HG03108 (cell line): ENCODE data around the gene LRRC4C.
"Not testable (repeated sequence)": the region's sequence is repeated elsewhere in the genome, so short reads cannot be mapped to it uniquely, and the experiment has no call there.

ENCODE experiments used
- ATAC-seq: cut with Tn5 transposase; IDR thresholded peaks from one replicate; pipeline ENCODE4 v1.9.1; 2021; ENCODE audit warnings: moderate library complexity; ENCODE audit not compliant: unreplicated experiment

The LRRC4C gene

DNA sequence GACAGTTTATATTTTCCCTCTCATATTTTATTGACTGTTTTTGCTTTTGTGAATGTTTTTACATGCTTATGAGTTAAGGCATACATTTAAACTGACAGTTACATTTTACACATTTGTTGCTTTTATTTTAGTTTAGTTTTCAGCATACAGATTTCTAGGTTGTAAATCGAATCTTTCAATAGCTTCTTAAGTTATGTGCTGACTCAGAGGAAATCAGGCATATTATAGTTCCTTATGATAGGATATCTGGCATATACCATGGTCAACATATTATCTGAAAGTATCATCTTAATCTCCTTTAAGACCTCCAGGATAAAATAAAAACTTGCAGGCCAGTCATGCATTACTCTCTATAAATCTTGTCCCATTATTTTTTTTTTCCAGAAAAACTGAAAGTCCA is 916.6 kb downstream of the LRRC4C start:
- no peak for ATAC-seq

DNA sequence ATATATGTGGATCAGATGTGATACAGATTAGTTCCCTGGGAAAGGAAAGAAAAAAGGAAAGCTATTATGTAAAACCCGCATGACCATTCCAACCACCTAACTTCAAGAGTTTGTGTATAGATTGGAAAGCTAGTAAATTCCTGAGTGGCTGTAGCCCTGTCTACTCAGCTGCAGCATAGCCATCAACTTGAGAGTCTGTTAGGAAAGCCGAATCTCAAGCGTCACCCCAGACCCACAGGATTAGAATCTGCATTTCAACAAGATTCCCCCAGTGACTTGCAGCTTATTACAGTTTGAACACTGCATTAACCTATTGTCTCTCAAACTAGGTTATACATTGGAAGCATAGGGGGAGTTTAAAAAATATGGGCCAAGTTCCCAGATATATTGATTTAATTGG is 921.7 kb downstream of the LRRC4C start:
- no peak for ATAC-seq

DNA sequence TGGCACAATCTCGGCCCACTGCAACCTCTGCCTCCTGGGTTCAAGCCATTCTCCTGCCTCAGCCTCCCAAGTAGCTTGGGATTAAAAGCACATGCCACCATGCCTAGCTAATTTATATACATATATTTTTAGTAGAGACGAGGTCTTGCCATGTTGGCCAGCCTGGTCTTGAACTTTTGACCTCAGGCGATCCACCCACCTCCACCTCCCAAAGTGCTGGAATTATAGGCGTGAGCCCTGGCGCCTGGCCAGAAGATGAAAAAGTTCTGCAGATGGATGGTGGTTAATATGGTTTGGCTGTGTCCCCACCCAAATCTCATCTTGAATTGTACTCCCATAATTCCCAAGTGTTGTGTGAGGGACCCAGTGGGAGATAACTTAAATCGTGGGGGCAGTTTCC is 937.4 kb downstream of the LRRC4C start:
- ATAC-seq = not testable (repeated sequence)

DNA sequence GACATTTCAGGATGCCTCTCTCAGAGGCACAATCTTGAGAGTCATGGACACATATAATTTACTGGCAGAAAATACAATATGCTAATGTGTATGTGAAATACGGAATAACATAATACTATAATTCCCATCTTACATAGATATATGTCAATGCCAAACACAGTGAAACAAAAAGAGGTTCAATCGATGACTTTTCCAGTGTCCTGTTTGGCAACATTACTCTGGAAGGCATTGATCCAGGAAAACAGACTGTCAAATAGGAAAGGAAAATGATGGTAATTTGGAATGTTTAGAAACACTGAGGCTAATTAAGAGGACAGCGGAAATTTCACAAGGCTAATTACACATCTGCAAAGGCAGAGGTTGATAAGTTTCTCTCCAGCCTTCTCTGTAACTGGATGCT is 942.3 kb downstream of the LRRC4C start:
- no peak for ATAC-seq

DNA sequence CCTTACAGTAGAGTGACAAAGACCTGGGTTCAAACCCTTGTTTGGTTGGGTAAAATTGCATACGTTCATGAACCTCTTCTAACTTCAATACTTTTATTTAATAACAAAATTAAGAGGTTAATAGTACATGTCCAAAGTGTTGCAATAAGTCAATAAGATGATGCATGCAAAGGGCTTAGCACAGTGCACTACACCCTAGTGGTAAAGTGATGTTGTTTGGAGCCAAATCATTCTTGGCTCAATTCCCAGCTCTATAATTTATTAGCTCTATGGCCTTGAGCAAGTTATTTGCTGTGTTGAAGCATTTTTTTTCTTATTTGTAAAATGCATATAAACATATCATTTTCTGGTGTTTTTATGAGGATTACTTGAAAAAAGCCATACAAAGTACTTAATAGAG is 945.3 kb downstream of the LRRC4C start:
- no peak for ATAC-seq

DNA sequence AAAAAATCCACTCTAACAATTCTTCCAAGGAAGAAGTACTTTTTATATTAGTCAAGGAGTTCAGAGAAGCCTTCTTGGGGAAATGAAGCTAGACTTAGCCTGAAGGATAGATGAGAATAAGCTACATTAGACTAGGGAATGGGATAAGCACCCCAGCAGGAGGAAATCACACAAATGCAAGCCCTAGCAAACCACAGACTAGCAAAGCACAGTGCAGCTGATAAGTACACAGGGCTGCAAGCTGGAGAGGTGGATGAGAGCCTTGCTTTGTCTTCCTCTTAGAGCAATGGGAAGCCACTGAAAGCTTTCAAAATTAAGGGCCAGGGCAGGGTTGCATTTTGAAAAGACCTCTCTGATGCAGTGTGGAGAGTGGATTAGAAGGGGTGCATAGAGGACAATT is 946.2 kb downstream of the LRRC4C start:
- ATAC-seq = no peak

DNA sequence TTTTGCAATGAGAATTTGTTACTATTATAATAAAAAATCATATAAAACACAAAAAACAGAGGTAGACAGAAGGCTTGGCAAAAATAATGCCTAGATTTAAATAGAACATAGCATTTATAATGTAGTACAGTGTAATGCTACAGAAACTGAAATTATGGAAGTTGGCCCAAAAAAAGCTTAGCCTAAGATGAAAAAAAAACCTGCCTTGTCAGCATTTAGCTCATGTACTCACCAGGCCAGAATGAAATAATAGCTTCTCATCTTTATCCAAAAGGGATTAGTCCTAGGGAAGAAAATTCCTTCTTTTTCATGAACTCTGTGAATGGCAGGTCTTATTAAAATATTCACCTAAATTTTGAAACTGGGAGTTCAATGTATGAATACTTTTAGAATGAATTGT is 951.1 kb downstream of the LRRC4C start:
- ATAC-seq = no peak

DNA sequence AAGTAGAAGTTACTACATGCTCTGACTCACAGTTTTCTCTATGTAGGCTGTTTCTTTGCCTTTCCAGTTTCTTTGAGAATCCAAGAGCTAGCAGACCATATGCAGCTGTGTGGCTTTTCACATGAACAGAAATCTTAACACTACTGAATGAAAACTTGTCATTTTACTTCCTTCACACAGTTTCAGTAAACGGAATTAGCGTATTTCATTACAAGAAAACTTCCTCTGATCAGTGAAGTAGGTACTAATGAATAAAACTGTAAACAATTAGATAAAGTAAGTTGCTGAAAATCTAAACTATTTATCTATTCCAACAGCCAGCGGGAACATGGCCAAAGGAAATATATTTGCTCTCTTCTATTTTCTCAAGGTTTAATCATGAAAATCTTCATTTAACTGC is 953.2 kb downstream of the LRRC4C start:
- no peak for ATAC-seq

DNA sequence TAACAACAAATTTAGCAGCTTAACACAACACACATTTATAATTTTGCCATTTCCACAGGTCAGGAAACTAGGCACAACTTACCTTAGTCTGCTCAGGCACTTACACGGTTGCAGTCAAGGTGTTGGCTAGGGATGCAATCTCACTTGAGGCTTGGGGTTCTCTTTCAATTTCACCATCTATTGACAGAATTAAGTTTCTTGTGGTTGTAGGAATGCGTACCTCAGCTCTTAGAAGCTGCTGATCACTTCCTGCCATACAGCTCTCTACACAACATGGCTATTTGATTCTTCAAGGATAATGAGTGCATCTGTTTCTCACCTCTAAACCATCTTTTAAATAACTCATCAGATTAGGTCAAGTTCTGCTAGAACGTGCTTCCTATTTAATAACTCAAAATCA is 968.1 kb downstream of the LRRC4C start:
- no peak for ATAC-seq

DNA sequence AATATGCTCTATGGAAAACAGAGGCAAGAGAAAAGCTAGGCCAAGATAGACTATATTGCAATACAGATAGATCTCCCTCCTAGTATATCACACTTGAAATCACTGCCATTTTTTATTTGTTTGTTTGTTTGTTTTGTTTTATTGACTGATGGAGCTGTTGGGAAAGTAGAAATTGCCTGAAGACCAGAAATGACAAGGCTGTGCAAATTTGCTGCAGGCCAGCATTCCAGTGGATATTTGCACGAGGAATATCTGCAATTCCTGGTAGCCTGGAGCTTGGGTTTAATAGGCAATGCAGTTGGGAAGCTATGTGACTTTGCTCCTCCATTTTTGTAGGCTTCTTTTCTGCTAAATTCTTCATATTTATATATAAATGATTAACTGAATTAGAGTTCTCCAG is 991.7 kb downstream of the LRRC4C start:
- no peak for ATAC-seq

DNA sequence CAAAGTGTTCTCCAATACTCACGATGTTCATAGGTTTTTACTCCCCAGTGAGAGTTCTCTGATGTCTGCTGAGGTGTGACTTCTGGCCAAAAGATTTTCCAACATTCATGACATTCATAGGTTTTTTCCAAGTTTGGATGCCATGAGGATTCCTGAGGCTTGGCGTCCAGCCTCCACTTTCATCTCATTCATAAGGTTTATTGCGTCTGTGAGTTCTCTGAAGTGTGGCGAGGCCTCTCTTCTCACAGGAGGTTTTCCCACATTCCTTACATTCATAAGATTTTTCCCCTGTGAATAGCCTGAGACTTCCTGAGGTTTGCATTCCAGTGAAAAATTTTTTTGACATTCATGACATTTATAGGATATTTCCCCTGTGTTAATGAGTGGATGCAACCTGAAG is 1014.1 kb downstream of the LRRC4C start:
- no peak for ATAC-seq

DNA sequence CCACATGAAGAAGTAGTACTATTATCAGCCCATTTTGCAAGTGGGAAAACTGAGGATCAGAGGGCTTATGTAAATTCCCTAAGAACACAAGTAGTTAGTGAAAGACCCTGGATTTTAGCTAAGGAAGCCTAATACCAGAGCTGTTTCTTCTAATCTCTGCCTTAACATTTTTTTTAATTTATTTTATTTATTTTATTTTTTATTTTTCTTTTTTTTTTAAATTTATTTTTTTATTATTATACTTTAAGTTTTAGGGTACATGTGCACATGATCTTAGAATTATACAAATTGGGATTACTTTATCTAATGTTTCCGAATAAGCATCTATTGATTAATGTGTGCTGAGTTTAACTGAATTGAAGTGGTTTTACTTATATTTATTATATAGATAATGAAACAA is 1015.3 kb downstream of the LRRC4C start:
- no peak for ATAC-seq

DNA sequence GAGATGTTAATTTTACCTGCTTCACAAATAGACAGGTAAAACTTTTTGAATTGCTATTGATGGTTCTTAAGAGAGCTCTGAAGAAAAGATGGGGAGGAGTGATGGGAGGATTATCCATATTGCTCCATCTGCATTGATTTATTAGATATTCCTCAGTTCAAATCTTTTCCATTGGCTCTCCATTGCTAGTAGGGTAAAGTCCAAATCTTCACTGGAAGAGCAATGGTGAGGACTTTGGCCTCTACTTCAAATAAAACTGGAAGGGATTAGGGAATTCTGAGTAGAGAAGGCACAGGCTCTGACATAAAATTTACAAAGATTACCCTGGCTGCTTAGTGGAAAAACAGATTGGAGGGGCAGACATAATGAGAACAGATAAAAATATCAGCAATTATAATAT is 1024.1 kb downstream of the LRRC4C start:
- ATAC-seq = no peak

DNA sequence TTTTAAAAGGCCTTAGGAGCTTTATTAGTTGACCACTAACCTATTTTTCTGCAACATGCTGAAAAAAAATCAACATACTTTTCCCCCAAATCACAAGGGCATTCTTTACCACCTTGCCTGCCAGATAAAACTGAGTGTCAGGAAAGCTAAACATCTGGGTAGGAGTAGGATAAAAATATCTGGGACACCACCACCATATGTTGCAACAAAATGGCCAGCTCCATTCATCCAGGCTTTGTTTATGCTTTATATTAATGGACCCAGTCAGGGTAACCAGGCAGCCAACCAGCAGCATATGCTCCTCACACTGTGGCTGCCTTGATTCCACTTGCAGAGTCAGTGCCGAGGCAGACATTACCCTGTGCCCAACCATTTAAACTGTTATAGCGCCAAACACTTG is 1024.5 kb downstream of the LRRC4C start:
- no peak for ATAC-seq

DNA sequence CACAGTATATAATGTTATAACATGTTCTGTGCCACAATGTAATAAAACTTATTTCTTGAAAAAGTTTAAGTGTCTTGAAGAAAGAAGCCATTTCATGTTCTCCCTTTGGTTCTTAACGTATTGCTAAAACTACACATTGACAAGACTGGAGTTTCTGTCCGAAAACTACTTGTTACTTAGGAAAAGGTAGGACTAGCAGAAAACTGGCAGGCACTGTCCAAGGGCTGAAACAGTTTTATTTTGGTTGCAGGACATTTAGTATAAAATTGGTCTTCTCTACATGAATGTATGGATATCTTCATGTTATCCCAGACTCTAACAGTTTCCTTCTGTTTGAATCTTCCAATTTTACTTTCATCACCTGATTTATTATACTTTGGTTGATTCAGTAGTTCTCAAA is 1027.1 kb downstream of the LRRC4C start:
- no peak for ATAC-seq

DNA sequence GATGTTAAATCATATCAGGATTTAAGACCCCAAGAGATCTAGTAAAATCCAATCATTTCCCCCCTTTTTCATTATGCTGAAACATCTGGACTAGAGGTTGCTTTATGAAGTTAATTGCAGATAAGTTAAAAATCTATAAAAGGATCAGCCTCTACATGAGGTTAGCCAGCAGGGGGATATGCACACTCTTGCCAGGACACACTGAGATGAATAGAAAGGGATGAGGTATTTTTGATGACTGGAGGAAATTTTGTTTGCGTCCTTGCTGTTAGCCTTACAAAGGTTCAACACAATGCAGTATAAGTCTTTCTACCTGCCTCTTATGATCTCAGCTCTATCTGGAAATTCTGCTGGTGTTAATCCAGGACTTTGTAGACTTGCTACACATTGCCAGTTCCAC is 1034.3 kb downstream of the LRRC4C start:
- no peak for ATAC-seq

DNA sequence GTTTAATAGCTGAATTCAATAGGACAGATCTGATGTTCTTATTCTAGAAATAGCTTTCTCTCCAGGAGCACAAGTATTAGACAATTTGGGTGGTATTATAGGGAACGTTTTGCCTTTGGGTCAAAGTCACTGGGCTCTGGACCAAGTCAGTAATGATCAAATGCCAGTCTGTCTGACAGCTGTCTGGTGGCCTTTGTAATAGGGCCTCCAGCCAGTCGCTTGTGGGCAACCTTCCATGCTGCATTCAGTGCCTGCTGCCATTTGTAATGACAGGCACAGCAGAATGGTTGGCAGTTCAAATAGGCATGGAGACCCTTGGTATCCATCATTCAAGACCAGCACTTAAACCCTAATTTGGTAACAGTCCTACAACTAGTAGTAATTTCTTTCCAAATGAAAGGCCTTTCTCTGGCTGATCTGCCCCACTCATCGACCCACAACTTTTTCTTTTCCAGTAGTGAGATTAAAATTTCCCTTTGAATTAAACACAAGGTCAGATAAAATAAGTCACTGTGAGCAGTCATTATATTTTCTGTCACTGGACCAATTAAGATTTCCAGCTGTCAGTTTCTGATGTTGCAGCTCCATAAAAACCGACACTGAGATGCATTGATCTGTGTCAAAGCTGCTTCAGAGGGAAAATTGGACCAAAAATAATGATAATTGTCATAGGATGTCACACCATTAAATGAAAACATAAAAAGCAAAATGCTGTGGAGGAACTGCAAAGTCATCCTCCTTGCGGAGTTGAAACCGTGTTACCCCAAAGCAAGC is 1038.1 kb downstream of the LRRC4C start:
- no peak for ATAC-seq

DNA sequence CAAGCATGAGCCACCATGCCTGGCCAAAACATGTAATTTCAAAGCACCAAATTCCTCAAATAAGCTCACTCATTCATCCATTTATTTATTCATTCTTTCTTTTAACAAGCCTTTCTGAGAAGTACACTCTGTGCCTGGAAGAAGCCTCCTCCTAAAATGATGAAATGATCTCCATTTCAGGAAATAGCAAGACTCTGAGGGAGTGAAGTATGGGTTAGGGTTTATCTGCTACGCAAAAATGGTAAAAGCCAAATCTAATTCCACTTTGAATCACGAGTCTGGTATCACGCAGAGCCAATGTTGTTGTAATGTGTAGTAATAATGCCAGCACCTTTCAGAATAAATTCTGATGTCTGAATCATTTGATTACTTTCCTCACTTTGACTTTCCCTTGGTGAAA is 1041.8 kb downstream of the LRRC4C start:
- ATAC-seq = no peak

DNA sequence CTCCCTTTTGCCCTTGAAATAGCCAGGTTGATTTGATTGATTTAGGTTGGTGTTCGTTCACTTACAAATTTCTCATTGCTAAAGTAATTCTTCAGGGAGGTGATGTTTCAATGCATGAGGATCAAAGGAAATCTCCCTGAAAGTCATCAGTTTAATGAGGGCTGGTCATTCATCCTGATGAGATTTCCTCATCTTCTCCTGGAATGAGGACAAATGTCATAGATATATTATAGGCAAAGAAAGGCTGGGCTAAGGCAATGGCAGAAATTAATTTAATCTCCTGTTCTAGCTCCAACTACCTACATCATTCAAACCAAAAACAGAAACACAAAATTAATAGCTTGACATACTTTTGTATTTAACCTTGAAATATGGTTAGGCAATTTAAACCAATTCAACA is 1052.1 kb downstream of the LRRC4C start:
- ATAC-seq = no peak

DNA sequence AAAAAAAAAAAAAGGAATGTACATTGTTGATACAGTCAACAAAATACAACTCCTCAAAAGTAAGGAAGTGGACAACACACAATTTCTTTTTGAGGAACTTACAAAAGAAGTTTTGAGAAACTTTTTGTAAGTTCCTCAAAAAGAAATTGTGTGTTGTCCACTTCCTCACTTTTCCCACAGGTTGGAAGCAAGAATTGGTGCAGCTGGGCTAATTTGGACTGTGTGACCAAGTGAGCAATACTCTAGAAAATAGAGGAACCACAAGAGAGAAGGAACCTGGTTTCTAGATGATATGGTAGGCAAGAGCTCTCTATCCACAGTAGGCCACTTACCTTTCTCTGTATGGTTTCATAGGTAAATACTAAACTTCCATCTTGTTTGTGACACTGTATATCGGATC is 1053.8 kb downstream of the LRRC4C start:
- ATAC-seq = no peak

DNA sequence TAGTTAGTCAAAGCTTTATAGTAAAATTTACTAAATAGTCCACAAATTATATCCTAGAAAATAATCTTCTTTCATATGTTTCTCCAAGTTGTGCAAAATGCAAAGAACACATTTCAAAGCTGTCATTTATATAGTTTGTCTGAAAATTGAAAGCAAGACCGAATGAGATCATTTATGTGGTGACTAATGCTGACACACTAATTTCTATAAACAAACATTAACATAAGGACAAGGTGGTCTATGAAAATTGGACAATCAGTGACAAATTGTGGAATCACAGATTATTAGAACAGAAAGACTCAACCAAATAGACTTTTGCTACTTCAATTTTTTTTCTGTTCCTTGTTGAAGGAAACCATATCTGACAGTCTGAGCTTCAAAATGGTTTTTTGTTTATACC is 1056.1 kb downstream of the LRRC4C start:
- no peak for ATAC-seq

DNA sequence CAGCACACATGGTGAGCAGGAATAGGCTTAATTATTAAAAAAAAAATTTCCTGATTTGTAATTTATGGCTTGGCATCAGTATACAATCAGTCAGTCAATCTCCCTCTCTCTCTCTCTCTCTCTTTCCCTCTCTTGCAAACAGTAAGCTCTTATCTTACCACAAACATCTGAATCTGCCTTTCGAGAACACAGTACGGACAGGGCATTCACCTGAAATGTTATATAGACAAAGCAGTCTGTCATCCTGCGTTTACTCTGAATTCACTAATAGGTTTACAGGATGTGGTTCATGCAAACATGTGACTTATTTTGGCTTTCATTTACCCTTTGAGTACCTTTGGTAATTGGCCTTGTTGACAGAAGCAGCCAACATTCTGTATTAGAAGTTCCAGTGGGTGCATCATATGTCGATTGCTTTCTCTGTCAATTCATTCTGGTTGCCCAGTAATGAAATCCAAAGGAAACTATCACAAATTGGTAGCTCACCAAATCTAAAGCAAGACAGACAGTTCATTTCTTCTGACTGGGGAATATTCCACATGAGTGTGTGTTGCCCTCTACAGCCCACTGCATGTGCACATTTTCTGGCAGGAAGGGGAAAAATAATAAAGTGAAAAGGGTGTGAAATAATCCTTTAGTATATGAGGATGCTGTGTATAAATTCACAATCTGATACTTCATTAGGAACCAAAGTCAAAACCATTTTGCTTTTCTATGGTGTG is 1058.2 kb downstream of the LRRC4C start:
- no peak for ATAC-seq

DNA sequence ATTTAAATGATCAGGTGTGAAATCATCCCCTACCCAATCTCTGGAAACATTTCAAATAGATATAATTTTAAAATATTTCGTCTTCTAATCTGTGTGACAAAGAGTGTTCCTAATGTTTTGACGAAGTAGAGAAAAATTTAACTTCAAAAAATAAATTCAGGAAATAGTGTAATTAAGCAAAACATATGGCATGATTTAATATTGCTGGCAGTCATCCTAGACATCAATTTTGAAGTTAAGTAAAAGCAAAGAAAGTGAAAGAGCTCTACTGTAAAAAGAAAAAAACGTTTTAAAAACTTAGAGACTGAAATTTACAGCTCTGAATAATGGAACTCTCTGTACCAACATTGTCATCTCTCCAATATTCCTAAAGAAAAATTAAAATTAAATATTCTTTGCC is 1062.3 kb downstream of the LRRC4C start:
- ATAC-seq = no peak
